ENCODE measurements around the gene COPS4. TPM values are rescaled to one million over a fixed set of nuclear protein-coding genes. Genes with fewer than 3 reads are reported as not detected.

The COPS4 gene
- total RNA-seq, 2 experiments from 2014 or later: 26.0 to 27.6 TPM

DNA sequence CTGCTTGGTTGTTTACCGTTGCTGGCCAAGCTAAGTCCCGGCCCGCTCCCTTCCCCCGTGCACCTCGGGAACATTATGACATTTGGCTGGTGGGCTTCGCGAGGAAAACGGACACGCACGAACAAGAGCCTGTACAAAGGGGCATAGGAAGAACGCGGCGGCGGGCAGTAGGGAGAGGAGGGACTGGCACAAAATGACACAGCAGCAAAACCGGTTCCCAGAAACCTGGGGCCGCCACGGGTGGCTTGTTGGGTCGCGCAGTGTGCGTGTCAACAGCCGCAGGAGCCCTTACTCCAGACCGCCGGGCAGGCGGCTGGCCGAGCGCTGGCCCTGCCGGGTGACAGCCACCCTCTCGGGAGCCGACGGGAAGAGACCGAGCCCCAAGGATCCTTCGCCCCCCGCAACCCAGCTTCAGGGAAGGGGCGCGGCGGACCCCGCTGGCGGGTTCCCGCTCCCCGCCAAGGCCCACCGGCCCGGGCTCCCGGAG is 22.7 kb upstream of the COPS4 start:
- Histone ChIP-seq H3K27me3 (ENCODE audit: control insufficient read depth in 1 of 2, insufficient read depth in 2 of 2, low read length in 2 of 2) (no peaks in the 10 kb centered on the region), H3K36me3 (ENCODE audit: insufficient read depth, low read length) (no peaks in the 10 kb centered on the region), H3K9me3 (ENCODE audit: control insufficient read depth in 1 of 2, insufficient read depth in 1 of 2, low read length in 2 of 2) (no peaks in the 10 kb centered on the region), H3K27ac (ENCODE audit: low read depth in 1 of 2, low read length in 2 of 2) (no peak overlapping the region), H3K4me1 (ENCODE audit: insufficient read depth, low read length) (peaks cover 30% of the 10 kb centered on the region), H3K4me3 (ENCODE audit: low read length) (peak overlapping the region; percentile 71)
- peaks cover 13% of the 10 kb centered on the region for H3K36me3 Mint-ChIP-seq (ENCODE audit: low read depth)
- intact Hi-C loops (cut with DNase I, micrococcal nuclease): loop anchor here (2.0 to 10.0 kb wide), 5 partner anchors 271 to 640 kb away; partner anchors contain the start of genes HNRNPD (in 2 of the 2), ABRAXAS1 (in 1 of the 2) and COQ2 (in 1 of the 2)
- no peaks in the 10 kb centered on the region for H3K27me3 Mint-ChIP-seq
- peak overlapping the region; percentile 97 for H3K4me3 Mint-ChIP-seq
- no peaks in the 10 kb centered on the region for H3K9me3 Mint-ChIP-seq
- peak overlapping the region; percentile 91 for H3K27ac Mint-ChIP-seq
- H3K4me1 Mint-ChIP-seq (ENCODE audit: low read depth): peaks cover 64% of the 10 kb centered on the region
- POLR2A ChIA-PET: interaction anchor here (0.6 to 5.5 kb wide), 9 partner anchors 22 to 583 kb away, joined by 3 to 156 read pairs (median 11); partner anchors contain the start of genes COPS4, COQ2, HNRNPDL and THAP9
- peak in 6 of 14 experiments; percentile 7 to 54 (median 16) for DNase-seq
- TF ChIP-seq, protein P1, sequence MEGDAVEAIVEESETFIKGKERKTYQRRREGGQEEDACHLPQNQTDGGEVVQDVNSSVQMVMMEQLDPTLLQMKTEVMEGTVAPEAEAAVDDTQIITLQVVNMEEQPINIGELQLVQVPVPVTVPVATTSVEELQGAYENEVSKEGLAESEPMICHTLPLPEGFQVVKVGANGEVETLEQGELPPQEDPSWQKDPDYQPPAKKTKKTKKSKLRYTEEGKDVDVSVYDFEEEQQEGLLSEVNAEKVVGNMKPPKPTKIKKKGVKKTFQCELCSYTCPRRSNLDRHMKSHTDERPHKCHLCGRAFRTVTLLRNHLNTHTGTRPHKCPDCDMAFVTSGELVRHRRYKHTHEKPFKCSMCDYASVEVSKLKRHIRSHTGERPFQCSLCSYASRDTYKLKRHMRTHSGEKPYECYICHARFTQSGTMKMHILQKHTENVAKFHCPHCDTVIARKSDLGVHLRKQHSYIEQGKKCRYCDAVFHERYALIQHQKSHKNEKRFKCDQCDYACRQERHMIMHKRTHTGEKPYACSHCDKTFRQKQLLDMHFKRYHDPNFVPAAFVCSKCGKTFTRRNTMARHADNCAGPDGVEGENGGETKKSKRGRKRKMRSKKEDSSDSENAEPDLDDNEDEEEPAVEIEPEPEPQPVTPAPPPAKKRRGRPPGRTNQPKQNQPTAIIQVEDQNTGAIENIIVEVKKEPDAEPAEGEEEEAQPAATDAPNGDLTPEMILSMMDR (IDR thresholded peaks at IDR 0.05): no peak
- CTCF ChIA-PET: interaction anchor here (0.9 to 1.9 kb wide), 5 partner anchors 23 to 583 kb away, joined by 3 to 10 read pairs (median 5); partner anchors contain the start of gene COPS4
- ATAC-seq (ENCODE audit: poor library complexity): no peak

DNA sequence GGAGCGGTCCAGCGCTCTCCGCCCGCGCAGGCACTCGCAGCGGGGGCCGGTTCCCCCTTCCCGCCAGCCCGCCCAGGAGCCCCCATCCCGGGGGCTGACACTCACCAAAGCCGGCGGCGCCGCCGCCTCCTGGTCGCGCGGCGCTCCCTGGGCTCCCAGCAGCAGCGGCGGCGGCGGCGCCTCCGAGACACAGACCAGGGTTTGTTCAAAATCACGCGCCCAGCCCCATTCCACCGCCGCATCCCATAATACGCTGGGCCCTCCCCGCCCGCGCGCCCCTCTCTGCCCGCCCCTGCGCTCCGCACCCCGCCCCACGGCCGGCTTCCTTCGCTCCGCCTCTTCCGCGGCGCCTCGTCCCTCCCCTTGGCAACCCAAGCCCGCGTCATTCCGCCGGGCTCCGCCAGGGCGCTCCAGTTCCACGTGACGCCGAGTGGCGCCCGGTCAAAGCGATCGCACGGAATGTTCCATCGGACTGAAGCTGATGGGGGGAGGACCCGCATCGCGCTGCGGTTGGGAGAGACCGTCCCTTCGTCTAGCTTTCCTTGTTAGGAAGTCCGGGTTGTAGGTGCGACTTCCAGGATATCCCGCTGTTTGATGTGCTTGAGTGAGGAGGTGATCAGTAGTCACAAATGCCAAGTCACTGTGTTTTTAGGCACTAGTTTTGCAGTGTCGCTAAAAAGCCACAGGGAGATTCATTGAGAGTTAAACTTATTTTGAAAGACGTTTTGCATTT is 22.1 kb upstream of the COPS4 start:
- H3K9me3 Mint-ChIP-seq: no peaks in the 10 kb centered on the region
- CTCF ChIA-PET: interaction anchor here (0.8 to 1.3 kb wide), 4 partner anchors 22 to 248 kb away, joined by 3 to 9 read pairs (median 3); partner anchors contain the start of gene COPS4
- peak overlapping the region; percentile 71 for H3K4me3 ChIP-seq (ENCODE audit: low read length)

More for the DNA sequence above, 22.1 kb upstream of the COPS4 start:
- H3K36me3 Mint-ChIP-seq (ENCODE audit: low read depth): peaks cover 13% of the 10 kb centered on the region
- intact Hi-C loops (cut with DNase I, micrococcal nuclease): loop anchor here (1.0 to 10.0 kb wide), 7 partner anchors 21 to 641 kb away; partner anchors contain the start of genes HNRNPD (in 2 of the 2), ABRAXAS1 (in 1 of the 2), COQ2 (in 1 of the 2) and HELQ (in 1 of the 2)
- POLR2A ChIA-PET: interaction anchor here (0.6 to 5.5 kb wide), 13 partner anchors 18 to 639 kb away, joined by 3 to 156 read pairs (median 5); partner anchors contain the start of genes COPS4, COQ2, HELQ and HNRNPD
- peak overlapping the region; percentile 91 for H3K27ac Mint-ChIP-seq
- TF ChIP-seq, protein P1 (IDR thresholded peaks at IDR 0.05): peak; percentile 56
- Histone ChIP-seq H3K27me3 (ENCODE audit: control insufficient read depth in 1 of 2, insufficient read depth in 2 of 2, low read length in 2 of 2) (no peaks in the 10 kb centered on the region), H3K4me1 (ENCODE audit: insufficient read depth, low read length) (peaks cover 26% of the 10 kb centered on the region), H3K27ac (ENCODE audit: low read depth in 1 of 2, low read length in 2 of 2) (peak overlapping the region; percentile 33 to 49), H3K36me3 (ENCODE audit: insufficient read depth, low read length) (no peaks in the 10 kb centered on the region), H3K9me3 (ENCODE audit: control insufficient read depth in 1 of 2, insufficient read depth in 1 of 2, low read length in 2 of 2) (no peaks in the 10 kb centered on the region)
- H3K4me1 Mint-ChIP-seq (ENCODE audit: low read depth): peaks cover 58% of the 10 kb centered on the region
- no peaks in the 10 kb centered on the region for H3K27me3 Mint-ChIP-seq
- DNase-seq: peak; percentile 94 to 99 (median 96)
- peak; percentile 85 for ATAC-seq (ENCODE audit: poor library complexity)
- peak overlapping the region; percentile 97 for H3K4me3 Mint-ChIP-seq

Data from CD4-positive, alpha-beta T cell (primary cell).